GM23338 (cell line): ENCODE data around the gene TLE3. TPM values are rescaled to one million over a fixed set of nuclear protein-coding genes. Genes with fewer than 3 reads are reported as not detected.

Experiments
- ATAC-seq: fragments of 200-7000 bp; cut with Tn5 transposase; 3 replicates; pipeline ENCODE4 v1.9.1; 2020
- DNase-seq: peaks from one replicate; pipeline ENCODE4 v3.0.0-alpha.2; 2015; ENCODE audit warnings: low spot score
- H2AFZ ChIP-seq: fragments of 200-600 bp; sonication (generic); 2 replicates; pipeline ENCODE4 v1.8.0; 2016; ENCODE audit warnings: antibody characterized with exemption, mild to moderate bottlenecking, moderate library complexity
- H3F3A ChIP-seq: fragments of 200-600 bp; sonication (generic); replicated peaks from 2 replicates; pipeline ENCODE4 v1.8.0; 2017; ENCODE audit warnings: antibody characterized with exemption, mixed run types, low read depth
- H3K27ac ChIP-seq: fragments of 200-600 bp; sonication (generic); 2 replicates; pipeline ENCODE4 v1.6.1; 2016; ENCODE audit warnings: low read depth
- H3K27me3 ChIP-seq: fragments of 200-600 bp; sonication (generic); 2 replicates; pipeline ENCODE4 v1.8.0; 2016; ENCODE audit warnings: mild to moderate bottlenecking, mixed run types, moderate library complexity; ENCODE audit not compliant: insufficient read depth
- H3K36me3 ChIP-seq: fragments of 200-600 bp; sonication (generic); 2 replicates; pipeline ENCODE4 v1.8.0; 2016; ENCODE audit warnings: mild to moderate bottlenecking; ENCODE audit not compliant: insufficient read depth
- H3K4me1 ChIP-seq: fragments of 200-600 bp; sonication (generic); 2 replicates; pipeline ENCODE4 v1.8.0; 2016; ENCODE audit warnings: mild to moderate bottlenecking, moderate library complexity; ENCODE audit not compliant: insufficient read depth
- H3K4me2 ChIP-seq: fragments of 200-600 bp; sonication (generic); 2 replicates; pipeline ENCODE4 v1.7.1; 2017; ENCODE audit warnings: mixed run types
- H3K4me3 ChIP-seq: fragments of 200-600 bp; sonication (generic); 2 replicates; pipeline ENCODE4 v1.6.1; 2016; ENCODE audit warnings: mixed run types
- H3K79me2 ChIP-seq: fragments of 200-600 bp; sonication (generic); replicated peaks from 2 replicates; pipeline ENCODE4 v1.8.0; 2017; ENCODE audit warnings: mild to moderate bottlenecking; ENCODE audit not compliant: insufficient read depth
- H3K9me2 ChIP-seq: fragments of 200-600 bp; sonication (generic); 2 replicates; pipeline ENCODE4 v1.8.0; 2017; ENCODE audit not compliant: insufficient read depth
- H4K20me1 ChIP-seq: fragments of 200-600 bp; sonication (generic); replicated peaks from 2 replicates; pipeline ENCODE4 v1.8.0; 2017; ENCODE audit warnings: mild to moderate bottlenecking; ENCODE audit not compliant: insufficient read depth
- H3K27ac Mint-ChIP-seq: 2 replicates; pipeline ENCODE4 v1.8.0; 2020; ENCODE audit warnings: inconsistent platforms, mild to moderate bottlenecking, moderate library complexity, mixed read lengths
- H3K27me3 Mint-ChIP-seq: 3 replicates; pipeline ENCODE4 v1.8.0; 2022; ENCODE audit warnings: low read depth, mild to moderate bottlenecking, moderate library complexity, mixed read lengths, inconsistent platforms; ENCODE audit not compliant: insufficient read depth, poor library complexity
- H3K36me3 Mint-ChIP-seq: 3 replicates; pipeline ENCODE4 v1.8.0; 2021; ENCODE audit warnings: low read depth, mild to moderate bottlenecking, inconsistent platforms, moderate library complexity, mixed read lengths
- H3K4me1 Mint-ChIP-seq: 3 replicates; pipeline ENCODE4 v1.8.0; 2020; ENCODE audit warnings: mild to moderate bottlenecking, inconsistent platforms, mixed read lengths
- H3K4me3 Mint-ChIP-seq: 3 replicates; pipeline ENCODE4 v1.8.0; 2021; ENCODE audit warnings: moderate library complexity, mild to moderate bottlenecking, inconsistent platforms, mixed read lengths
- H3K9me3 Mint-ChIP-seq: 3 replicates; pipeline ENCODE4 v1.8.0; 2020; ENCODE audit warnings: moderate library complexity, mild to moderate bottlenecking, inconsistent platforms, mixed read lengths
- CREB1 ChIP-seq: fragments of 250-450 bp; sonication (Bioruptor Pico); IDR thresholded peaks from 2 replicates; pipeline ENCODE4 v1.5.0; 2020; ENCODE audit warnings: low read depth, mild to moderate bottlenecking, moderate library complexity
- EZH2 ChIP-seq: fragments of 200-600 bp; sonication (generic); IDR thresholded peaks from one replicate; pipeline ENCODE4 v1.8.0; 2017; ENCODE audit warnings: antibody characterized with exemption, mild to moderate bottlenecking, low read depth; ENCODE audit not compliant: unreplicated experiment
- EZH2phosphoT487 ChIP-seq: fragments of 200-600 bp; sonication (generic); IDR thresholded peaks from one replicate; pipeline ENCODE4 v1.8.1; 2018; ENCODE audit warnings: antibody characterized with exemption; ENCODE audit not compliant: unreplicated experiment
- JUNB ChIP-seq: IDR thresholded peaks from one replicate; pipeline ENCODE4 v1.6.1; 2016; ENCODE audit warnings: antibody characterized with exemption; ENCODE audit not compliant: unreplicated experiment
- NANOG ChIP-seq: IDR thresholded peaks from 2 replicates; pipeline ENCODE4 v1.6.1; 2016; ENCODE audit warnings: antibody characterized with exemption, borderline replicate concordance
- POLR2AphosphoS5 ChIP-seq: IDR thresholded peaks from 2 replicates; pipeline ENCODE4 v1.6.1; 2016; ENCODE audit warnings: antibody characterized with exemption, low read depth
- STAT1 ChIP-seq: IDR thresholded peaks from one replicate; pipeline ENCODE4 v1.6.1; 2016; ENCODE audit warnings: antibody characterized with exemption; ENCODE audit not compliant: unreplicated experiment
- ZNF114 ChIP-seq: fragments of 250-450 bp; sonication (Bioruptor Pico); IDR thresholded peaks from 2 replicates; pipeline ENCODE4 v1.5.0; 2020; ENCODE audit warnings: mild to moderate bottlenecking, moderate library complexity
- ZNF331 ChIP-seq: fragments of 250-450 bp; sonication (Bioruptor Pico); IDR thresholded peaks from 2 replicates; pipeline ENCODE4 v1.5.0; 2020; ENCODE audit warnings: low read depth, mild to moderate bottlenecking, moderate library complexity
- polyA plus RNA-seq: library from polyadenylated mRNA; unstranded; fragments of >200 nt; fragmentation: Nextera tagmentation; extraction: Ambion mirVana; gene quantifications from 2 replicates; pipeline ENCODE4 v1.2.1, GENCODE V29; 2016
- total RNA-seq: library from RNA; depleted of rRNA; stranded (reverse); fragments of >200 nt; shearing (Covaris generic); gene quantifications from 2 replicates; pipeline ENCODE4 v1.2.3, GENCODE V29; 2014
- TF ChIP-seq, protein P1 (sequence below), 2 experiments: fragments of 200-600 bp in 1 of 2; sonication (generic) in 1 of 2; conservative IDR thresholded peaks; 2 replicates each; pipeline versions ENCODE4 v1.5.1 to v1.6.1; 2016 to 2017; ENCODE audit warnings: antibody characterized with exemption in 2 of 2, low read depth in 2 of 2, mild to moderate bottlenecking in 2 of 2, moderate library complexity in 1 of 2
- TF ChIP-seq, protein P2 (sequence below): IDR thresholded peaks from one replicate; pipeline ENCODE4 v1.6.1; 2018; ENCODE audit warnings: antibody characterized with exemption; ENCODE audit not compliant: unreplicated experiment
- TF ChIP-seq, protein P3 (sequence below): IDR thresholded peaks from 2 replicates; pipeline ENCODE4 v1.6.1; 2016; ENCODE audit warnings: antibody characterized with exemption

Gene TLE3
- total and polyA plus RNA-seq, 2 experiments from 2014 or later = 10.4 to 79.5 TPM

DNA sequence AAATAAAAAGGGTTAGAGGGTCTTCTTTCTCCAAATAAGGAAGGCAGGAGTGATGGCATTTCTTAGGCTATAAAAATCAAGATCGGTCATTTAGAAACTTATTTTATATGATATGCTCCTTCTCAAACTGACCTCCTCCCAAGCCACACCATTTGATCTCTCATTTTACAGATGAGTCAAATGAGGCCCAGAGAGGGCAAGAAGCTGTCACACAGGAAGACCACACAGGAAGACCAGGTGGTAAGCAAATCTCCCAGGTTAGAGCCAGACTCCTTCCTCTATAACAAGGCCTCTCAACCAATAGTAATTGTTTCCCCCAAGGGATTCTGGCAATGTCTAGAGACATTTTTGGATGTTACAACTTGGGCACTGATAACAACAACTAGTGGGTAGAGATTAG, 13.8 kb downstream of the TLE3 start:
- Mint-ChIP-seq H3K27ac (peak overlapping the region; percentile 78; the same call in 1 of the 2 replicates), H3K9me3 (no peaks in the 10 kb centered on the region), H3K36me3 (peaks cover 72% of the 10 kb centered on the region), H3K4me3 (peak overlapping the region; percentile 27; the same call in 1 of the 3 replicates), H3K4me1 (peaks cover 93% of the 10 kb centered on the region), H3K27me3 (peaks cover 11% of the 10 kb centered on the region)
- H3K4me3 ChIP-seq = peak overlapping the region; percentile 46
- ATAC-seq (no peak), DNase-seq (no peak)
- TF ChIP-seq CREB1 (CRISPR knock-in tag) (no peak), ZNF114 (no peak), EZH2phosphoT487 (no peak), JUNB (no peak), NANOG (no peak), EZH2 (no peak), POLR2AphosphoS5 (no peak), ZNF331 (CRISPR knock-in tag) (no peak)
- TF ChIP-seq, protein P1, sequence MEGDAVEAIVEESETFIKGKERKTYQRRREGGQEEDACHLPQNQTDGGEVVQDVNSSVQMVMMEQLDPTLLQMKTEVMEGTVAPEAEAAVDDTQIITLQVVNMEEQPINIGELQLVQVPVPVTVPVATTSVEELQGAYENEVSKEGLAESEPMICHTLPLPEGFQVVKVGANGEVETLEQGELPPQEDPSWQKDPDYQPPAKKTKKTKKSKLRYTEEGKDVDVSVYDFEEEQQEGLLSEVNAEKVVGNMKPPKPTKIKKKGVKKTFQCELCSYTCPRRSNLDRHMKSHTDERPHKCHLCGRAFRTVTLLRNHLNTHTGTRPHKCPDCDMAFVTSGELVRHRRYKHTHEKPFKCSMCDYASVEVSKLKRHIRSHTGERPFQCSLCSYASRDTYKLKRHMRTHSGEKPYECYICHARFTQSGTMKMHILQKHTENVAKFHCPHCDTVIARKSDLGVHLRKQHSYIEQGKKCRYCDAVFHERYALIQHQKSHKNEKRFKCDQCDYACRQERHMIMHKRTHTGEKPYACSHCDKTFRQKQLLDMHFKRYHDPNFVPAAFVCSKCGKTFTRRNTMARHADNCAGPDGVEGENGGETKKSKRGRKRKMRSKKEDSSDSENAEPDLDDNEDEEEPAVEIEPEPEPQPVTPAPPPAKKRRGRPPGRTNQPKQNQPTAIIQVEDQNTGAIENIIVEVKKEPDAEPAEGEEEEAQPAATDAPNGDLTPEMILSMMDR (conservative IDR thresholded peaks at IDR 0.05; ENCODE audit: low read depth in 2 of 2) = no peak
- TF ChIP-seq, protein P2, sequence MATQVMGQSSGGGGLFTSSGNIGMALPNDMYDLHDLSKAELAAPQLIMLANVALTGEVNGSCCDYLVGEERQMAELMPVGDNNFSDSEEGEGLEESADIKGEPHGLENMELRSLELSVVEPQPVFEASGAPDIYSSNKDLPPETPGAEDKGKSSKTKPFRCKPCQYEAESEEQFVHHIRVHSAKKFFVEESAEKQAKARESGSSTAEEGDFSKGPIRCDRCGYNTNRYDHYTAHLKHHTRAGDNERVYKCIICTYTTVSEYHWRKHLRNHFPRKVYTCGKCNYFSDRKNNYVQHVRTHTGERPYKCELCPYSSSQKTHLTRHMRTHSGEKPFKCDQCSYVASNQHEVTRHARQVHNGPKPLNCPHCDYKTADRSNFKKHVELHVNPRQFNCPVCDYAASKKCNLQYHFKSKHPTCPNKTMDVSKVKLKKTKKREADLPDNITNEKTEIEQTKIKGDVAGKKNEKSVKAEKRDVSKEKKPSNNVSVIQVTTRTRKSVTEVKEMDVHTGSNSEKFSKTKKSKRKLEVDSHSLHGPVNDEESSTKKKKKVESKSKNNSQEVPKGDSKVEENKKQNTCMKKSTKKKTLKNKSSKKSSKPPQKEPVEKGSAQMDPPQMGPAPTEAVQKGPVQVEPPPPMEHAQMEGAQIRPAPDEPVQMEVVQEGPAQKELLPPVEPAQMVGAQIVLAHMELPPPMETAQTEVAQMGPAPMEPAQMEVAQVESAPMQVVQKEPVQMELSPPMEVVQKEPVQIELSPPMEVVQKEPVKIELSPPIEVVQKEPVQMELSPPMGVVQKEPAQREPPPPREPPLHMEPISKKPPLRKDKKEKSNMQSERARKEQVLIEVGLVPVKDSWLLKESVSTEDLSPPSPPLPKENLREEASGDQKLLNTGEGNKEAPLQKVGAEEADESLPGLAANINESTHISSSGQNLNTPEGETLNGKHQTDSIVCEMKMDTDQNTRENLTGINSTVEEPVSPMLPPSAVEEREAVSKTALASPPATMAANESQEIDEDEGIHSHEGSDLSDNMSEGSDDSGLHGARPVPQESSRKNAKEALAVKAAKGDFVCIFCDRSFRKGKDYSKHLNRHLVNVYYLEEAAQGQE = no peak
- H3K27me3 ChIP-seq = no peaks in the 10 kb centered on the region
- H4K20me1 ChIP-seq = peaks cover 33% of the 10 kb centered on the region
- peak overlapping the region; percentile 80; the same call in 1 of the 2 replicates for H3K27ac ChIP-seq
- peaks cover 76% of the 10 kb centered on the region for H3K4me1 ChIP-seq
- no peaks in the 10 kb centered on the region for H3K36me3 ChIP-seq
- no peak overlapping the region for H2AFZ ChIP-seq
- H3F3A ChIP-seq = no peaks in the 10 kb centered on the region
- peak overlapping the region; percentile 79 for H3K4me2 ChIP-seq
- peaks cover 87% of the 10 kb centered on the region for H3K79me2 ChIP-seq
- no peaks in the 10 kb centered on the region for H3K9me2 ChIP-seq

DNA sequence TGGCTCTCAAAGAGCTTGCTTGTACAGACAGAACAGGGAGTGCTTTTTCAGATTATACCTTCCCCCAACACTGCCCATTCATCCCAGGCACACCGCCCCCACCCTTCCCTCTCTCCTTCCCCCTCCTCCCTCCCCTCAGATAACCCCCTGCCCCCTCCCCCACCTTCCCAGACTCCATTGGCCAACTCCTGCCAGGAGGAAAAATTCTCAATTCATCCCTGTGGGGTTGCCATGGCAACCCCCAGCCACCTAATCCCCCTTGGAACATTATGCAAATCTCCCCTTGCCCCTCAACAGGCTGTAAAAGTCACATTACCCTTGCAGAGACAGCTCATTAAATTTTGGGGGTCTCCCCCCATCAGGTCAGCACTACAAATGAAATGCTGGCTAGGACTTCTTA, 14.3 kb downstream of the TLE3 start:
- H3K27ac ChIP-seq = peak overlapping the region; percentile 80; the same call in 1 of the 2 replicates
- peak overlapping the region; percentile 46 for H3K4me3 ChIP-seq
- peaks cover 33% of the 10 kb centered on the region for H4K20me1 ChIP-seq
- peaks cover 90% of the 10 kb centered on the region for H3K79me2 ChIP-seq
- no peaks in the 10 kb centered on the region for H3K36me3 ChIP-seq
- Mint-ChIP-seq H3K36me3 (peaks cover 70% of the 10 kb centered on the region), H3K27me3 (peaks cover 11% of the 10 kb centered on the region), H3K4me1 (peaks cover 94% of the 10 kb centered on the region), H3K9me3 (no peaks in the 10 kb centered on the region), H3K27ac (peak overlapping the region; percentile 87), H3K4me3 (peak overlapping the region; percentile 53)
- DNase-seq = peak; percentile 82
- peak; percentile 22 for ATAC-seq
- no peak overlapping the region for H2AFZ ChIP-seq
- peak overlapping the region; percentile 79 for H3K4me2 ChIP-seq
- no peaks in the 10 kb centered on the region for H3K9me2 ChIP-seq
- no peaks in the 10 kb centered on the region for H3F3A ChIP-seq
- peaks cover 72% of the 10 kb centered on the region for H3K4me1 ChIP-seq
- H3K27me3 ChIP-seq = no peaks in the 10 kb centered on the region
- TF ChIP-seq NANOG (no peak), ZNF114 (no peak), ZNF331 (CRISPR knock-in tag) (no peak), POLR2AphosphoS5 (no peak), EZH2 (no peak), JUNB (no peak), STAT1 (no peak)
- TF ChIP-seq, protein P3, sequence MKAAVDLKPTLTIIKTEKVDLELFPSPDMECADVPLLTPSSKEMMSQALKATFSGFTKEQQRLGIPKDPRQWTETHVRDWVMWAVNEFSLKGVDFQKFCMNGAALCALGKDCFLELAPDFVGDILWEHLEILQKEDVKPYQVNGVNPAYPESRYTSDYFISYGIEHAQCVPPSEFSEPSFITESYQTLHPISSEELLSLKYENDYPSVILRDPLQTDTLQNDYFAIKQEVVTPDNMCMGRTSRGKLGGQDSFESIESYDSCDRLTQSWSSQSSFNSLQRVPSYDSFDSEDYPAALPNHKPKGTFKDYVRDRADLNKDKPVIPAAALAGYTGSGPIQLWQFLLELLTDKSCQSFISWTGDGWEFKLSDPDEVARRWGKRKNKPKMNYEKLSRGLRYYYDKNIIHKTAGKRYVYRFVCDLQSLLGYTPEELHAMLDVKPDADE = no peak
